ENCODE results near the gene TMEM225. TPM values are rescaled to one million over a fixed set of nuclear protein-coding genes. Genes with fewer than 3 reads are reported as not detected.

The TMEM225 gene
- total RNA-seq, 1 donor from 2014 or later: not detected

DNA sequence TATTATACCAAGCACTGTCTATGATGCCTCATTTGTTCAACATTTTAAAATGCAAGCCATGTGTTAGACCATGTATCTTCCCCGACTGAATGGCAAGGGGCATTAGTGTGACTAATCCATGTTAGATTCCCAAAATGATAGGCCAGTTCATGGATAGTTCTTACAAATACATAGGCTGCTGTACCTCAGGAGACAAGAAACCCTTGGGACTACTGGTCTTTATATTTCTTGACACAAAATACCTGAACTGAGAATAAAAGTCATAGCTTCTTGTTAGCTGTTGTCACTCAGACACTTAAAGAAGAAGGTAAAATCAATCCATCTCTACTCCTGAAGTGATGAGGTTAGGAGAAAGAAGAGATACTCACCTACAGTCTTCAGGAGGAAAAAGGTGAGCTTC is 16.4 kb upstream of the TMEM225 start, which contains the start of gene OR8D4:
Gene OR8D4 (plus strand): TSS at position 301 of the 400 bp plus-strand sequence. CDS start 4,265 bp downstream, outside the sequence.
- DNase-seq (ENCODE audit: low read depth) (no peak), FAIRE-seq (no peak)
- Histone ChIP-seq H4K20me1 (ENCODE audit: insufficient read depth, low read length) (no peaks in the 10 kb centered on the region), H3K79me2 (ENCODE audit: insufficient read depth, low read length) (no peaks in the 10 kb centered on the region), H3K4me2 (ENCODE audit: low read length) (no peak within 1 kb of the TSS), H3K27me3 (ENCODE audit: insufficient read depth, low read length) (no peaks in the 10 kb centered on the region), H3K27ac (ENCODE audit: low read depth, low read length) (no peak within 1 kb of the TSS), H3K4me3 (ENCODE audit: insufficient read depth, low read depth, low read length) (no peak within 1 kb of the TSS), H3K9me3 (ENCODE audit: insufficient read depth, low read depth, low read length) (no peaks in the 10 kb centered on the region), H3K36me3 (ENCODE audit: insufficient read depth, low read length) (no peaks in the 10 kb centered on the region), H3K4me1 (ENCODE audit: insufficient read depth, low read length) (no peaks in the 10 kb centered on the region), H3K9ac (ENCODE audit: low read length) (no peak within 1 kb of the TSS), H2AFZ (ENCODE audit: low read depth, low read length) (no peak within 1 kb of the TSS)
- peaks cover 4% of the 10 kb centered on the region for H3K4me1 Mint-ChIP-seq (ENCODE audit: low read depth, unreplicated experiment)
- no peaks in the 10 kb centered on the region for H3K36me3 Mint-ChIP-seq (ENCODE audit: low read depth, unreplicated experiment)
- no peak within 1 kb of the TSS for H3K4me3 Mint-ChIP-seq (ENCODE audit: unreplicated experiment)
- TF ChIP-seq, protein P1, sequence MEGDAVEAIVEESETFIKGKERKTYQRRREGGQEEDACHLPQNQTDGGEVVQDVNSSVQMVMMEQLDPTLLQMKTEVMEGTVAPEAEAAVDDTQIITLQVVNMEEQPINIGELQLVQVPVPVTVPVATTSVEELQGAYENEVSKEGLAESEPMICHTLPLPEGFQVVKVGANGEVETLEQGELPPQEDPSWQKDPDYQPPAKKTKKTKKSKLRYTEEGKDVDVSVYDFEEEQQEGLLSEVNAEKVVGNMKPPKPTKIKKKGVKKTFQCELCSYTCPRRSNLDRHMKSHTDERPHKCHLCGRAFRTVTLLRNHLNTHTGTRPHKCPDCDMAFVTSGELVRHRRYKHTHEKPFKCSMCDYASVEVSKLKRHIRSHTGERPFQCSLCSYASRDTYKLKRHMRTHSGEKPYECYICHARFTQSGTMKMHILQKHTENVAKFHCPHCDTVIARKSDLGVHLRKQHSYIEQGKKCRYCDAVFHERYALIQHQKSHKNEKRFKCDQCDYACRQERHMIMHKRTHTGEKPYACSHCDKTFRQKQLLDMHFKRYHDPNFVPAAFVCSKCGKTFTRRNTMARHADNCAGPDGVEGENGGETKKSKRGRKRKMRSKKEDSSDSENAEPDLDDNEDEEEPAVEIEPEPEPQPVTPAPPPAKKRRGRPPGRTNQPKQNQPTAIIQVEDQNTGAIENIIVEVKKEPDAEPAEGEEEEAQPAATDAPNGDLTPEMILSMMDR (IDR thresholded peaks at IDR 0.05; ENCODE audit: insufficient read depth, low read depth, low read length): no peak
- no peak for TF ChIP-seq EZH2 (IDR thresholded peaks at IDR 0.05; ENCODE audit: insufficient read depth, low read length)
- H3K27me3 Mint-ChIP-seq (ENCODE audit: low read depth, unreplicated experiment): no peaks in the 10 kb centered on the region
- H3K27ac Mint-ChIP-seq (ENCODE audit: unreplicated experiment): no peak within 1 kb of the TSS
- H3K9me3 Mint-ChIP-seq (ENCODE audit: unreplicated experiment): no peaks in the 10 kb centered on the region

DNA sequence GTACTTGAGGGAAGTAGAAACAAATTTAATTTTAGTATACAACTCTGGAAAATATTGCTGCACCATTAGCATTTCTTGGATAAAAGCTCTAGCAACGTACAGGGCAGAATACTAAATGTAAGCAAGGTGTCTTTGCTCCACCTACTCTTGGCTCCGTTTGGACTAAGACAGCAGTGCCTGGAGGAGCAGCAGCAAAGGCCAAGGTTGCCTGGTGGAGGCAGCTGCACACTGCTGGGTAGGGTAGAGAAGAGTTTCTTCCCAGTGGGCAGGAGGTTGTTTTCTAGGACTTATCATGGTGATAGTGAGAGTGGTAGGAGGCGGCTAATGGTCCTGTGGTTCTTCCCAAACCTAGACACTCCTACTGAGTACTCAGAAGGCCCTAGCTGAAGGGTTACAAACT is 14.3 kb upstream of the TMEM225 start:
- Histone ChIP-seq H3K36me3 (ENCODE audit: insufficient read depth, low read length) (no peaks in the 10 kb centered on the region), H3K4me3 (ENCODE audit: insufficient read depth, low read depth, low read length) (no peak overlapping the region), H3K9me3 (ENCODE audit: insufficient read depth, low read depth, low read length) (no peaks in the 10 kb centered on the region), H3K9ac (ENCODE audit: low read length) (no peak overlapping the region), H4K20me1 (ENCODE audit: insufficient read depth, low read length) (no peaks in the 10 kb centered on the region), H3K4me1 (ENCODE audit: insufficient read depth, low read length) (no peaks in the 10 kb centered on the region), H3K27ac (ENCODE audit: low read depth, low read length) (no peak overlapping the region), H3K27me3 (ENCODE audit: insufficient read depth, low read length) (no peaks in the 10 kb centered on the region), H3K79me2 (ENCODE audit: insufficient read depth, low read length) (no peaks in the 10 kb centered on the region), H2AFZ (ENCODE audit: low read depth, low read length) (no peak overlapping the region), H3K4me2 (ENCODE audit: low read length) (no peak overlapping the region)
- H3K4me1 Mint-ChIP-seq (ENCODE audit: low read depth, unreplicated experiment): peaks cover 4% of the 10 kb centered on the region
- DNase-seq (ENCODE audit: low read depth) (no peak), FAIRE-seq (no peak)
- H3K9me3 Mint-ChIP-seq (ENCODE audit: unreplicated experiment): no peaks in the 10 kb centered on the region
- TF ChIP-seq, protein P1 (IDR thresholded peaks at IDR 0.05; ENCODE audit: insufficient read depth, low read depth, low read length): no peak
- TF ChIP-seq EZH2 (IDR thresholded peaks at IDR 0.05; ENCODE audit: insufficient read depth, low read length): no peak
- no peaks in the 10 kb centered on the region for H3K36me3 Mint-ChIP-seq (ENCODE audit: low read depth, unreplicated experiment)
- H3K4me3 Mint-ChIP-seq (ENCODE audit: unreplicated experiment): no peak overlapping the region
- H3K27ac Mint-ChIP-seq (ENCODE audit: unreplicated experiment): no peak overlapping the region
- no peaks in the 10 kb centered on the region for H3K27me3 Mint-ChIP-seq (ENCODE audit: low read depth, unreplicated experiment)

DNA sequence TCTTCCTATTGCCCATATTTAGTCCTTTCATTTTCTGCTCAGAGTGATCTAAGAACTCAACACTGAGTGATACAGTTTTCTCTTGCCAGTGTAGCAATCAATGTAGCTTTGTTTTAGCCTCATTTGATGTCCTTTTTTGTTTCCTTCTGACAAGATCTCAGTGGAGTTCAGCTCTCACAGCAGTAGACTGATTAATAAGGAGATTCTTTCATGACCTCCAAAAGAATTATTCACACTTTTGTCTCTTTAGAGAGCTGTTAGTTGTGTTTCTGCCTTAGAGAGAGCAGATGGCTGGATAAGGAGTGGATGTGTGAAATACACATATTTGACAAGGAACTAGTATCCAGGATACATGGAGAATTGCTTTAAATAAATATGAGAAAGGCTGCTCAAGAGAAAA is 6.6 kb upstream of the TMEM225 start:
- Histone ChIP-seq H3K4me2 (ENCODE audit: low read length) (no peak overlapping the region), H3K79me2 (ENCODE audit: insufficient read depth, low read length) (no peaks in the 10 kb centered on the region), H3K27me3 (ENCODE audit: insufficient read depth, low read length) (no peaks in the 10 kb centered on the region), H4K20me1 (ENCODE audit: insufficient read depth, low read length) (no peaks in the 10 kb centered on the region), H3K4me3 (ENCODE audit: insufficient read depth, low read depth, low read length) (no peak overlapping the region), H3K9me3 (ENCODE audit: insufficient read depth, low read depth, low read length) (no peaks in the 10 kb centered on the region), H3K27ac (ENCODE audit: low read depth, low read length) (no peak overlapping the region), H2AFZ (ENCODE audit: low read depth, low read length) (no peak overlapping the region), H3K4me1 (ENCODE audit: insufficient read depth, low read length) (no peaks in the 10 kb centered on the region), H3K36me3 (ENCODE audit: insufficient read depth, low read length) (no peaks in the 10 kb centered on the region), H3K9ac (ENCODE audit: low read length) (no peak overlapping the region)
- no peaks in the 10 kb centered on the region for H3K36me3 Mint-ChIP-seq (ENCODE audit: low read depth, unreplicated experiment)
- H3K4me3 Mint-ChIP-seq (ENCODE audit: unreplicated experiment): no peak overlapping the region
- H3K27ac Mint-ChIP-seq (ENCODE audit: unreplicated experiment): no peak overlapping the region
- FAIRE-seq (no peak), DNase-seq (ENCODE audit: low read depth) (no peak)
- H3K9me3 Mint-ChIP-seq (ENCODE audit: unreplicated experiment): no peaks in the 10 kb centered on the region
- TF ChIP-seq, protein P1 (IDR thresholded peaks at IDR 0.05; ENCODE audit: insufficient read depth, low read depth, low read length): no peak
- no peak for TF ChIP-seq EZH2 (IDR thresholded peaks at IDR 0.05; ENCODE audit: insufficient read depth, low read length)
- H3K4me1 Mint-ChIP-seq (ENCODE audit: low read depth, unreplicated experiment): no peaks in the 10 kb centered on the region
- no peaks in the 10 kb centered on the region for H3K27me3 Mint-ChIP-seq (ENCODE audit: low read depth, unreplicated experiment)

Measured in astrocyte (in vitro differentiated cells and primary cell).